Astrocyte (in vitro differentiated cells and primary cell): ENCODE results near the gene BCL11B.

ENCODE experiments used
- CTCF ChIP-seq: IDR thresholded peaks from 2 replicates; pipeline ENCODE4 v1.5.1; 2011; ENCODE audit warnings: low read depth, mild to moderate bottlenecking, inconsistent platforms, low read length, moderate library complexity; ENCODE audit not compliant: insufficient read depth
- EZH2 ChIP-seq: IDR thresholded peaks from 2 replicates; pipeline ENCODE4 v1.6.1; 2012; ENCODE audit warnings: mild to moderate bottlenecking, low read length, inconsistent platforms; ENCODE audit not compliant: insufficient read depth

GRCh38 chr14:99253890-99254289 is 18.1 kb downstream of the BCL11B start:
- no peak for TF ChIP-seq CTCF
- TF ChIP-seq EZH2, result no peak
